Measurements from ENCODE around the gene PIP4K2C. TPM values are rescaled to one million over a fixed set of nuclear protein-coding genes. Genes with fewer than 3 reads are reported as not detected.

PIP4K2C gene
- total and polyA plus RNA-seq, 2 of the 4 experiments (the other 2 are of a cell fraction), result 12.5 to 23.1 TPM

GRCh38 chr12:57600395-57600794, 9.4 kb downstream of the PIP4K2C start:
- no peak overlapping the region for H3K4ac ChIP-seq (ENCODE audit: low read depth, low read length)
- H3K4me3 ChIP-seq (ENCODE audit: insufficient read depth, low read depth, low read length), result no peak overlapping the region
- H3K9me3 ChIP-seq (ENCODE audit: control insufficient read depth, insufficient read depth, low read length), result no peaks in the 10 kb centered on the region
- peaks cover 5 to 11% of the 10 kb centered on the region in 2 experiments; a peak in 2 of 4 replicates for H3K79me1 ChIP-seq (ENCODE audit: low read depth in 1 of 2, low read length in 2 of 2)
- H2BK15ac ChIP-seq (ENCODE audit: low read depth, low read length), result no peak overlapping the region
- no peak for ATAC-seq (ENCODE audit: low read depth)
- no peak overlapping the region for H3K56ac ChIP-seq (ENCODE audit: extremely low read depth, insufficient read depth, low read length)
- no peak overlapping the region for H3K27ac ChIP-seq (ENCODE audit: insufficient read depth, low read length)
- H3K23ac ChIP-seq (ENCODE audit: low read depth, low read length), result no peak overlapping the region
- no peak overlapping the region for H2BK120ac ChIP-seq (ENCODE audit: low read depth, low read length)
- no peak overlapping the region for H3K14ac ChIP-seq (replicated peaks; ENCODE audit: low read depth, low read length)
- no peak overlapping the region for H3K18ac ChIP-seq (ENCODE audit: low read depth, low read length)
- WGBS, 2 experiments (ENCODE audit: extremely low coverage in 2 of 2, insufficient read length in 1 of 2), result no CpG with 5 or more reads among the region's 2 CpGs
- no peak overlapping the region for H3K9ac ChIP-seq (ENCODE audit: low read depth, low read length)
- DNase-seq, result no peak
- no peak overlapping the region for H2BK5ac ChIP-seq (ENCODE audit: low read depth, low read length, poor library complexity, severe bottlenecking)
- no peak overlapping the region for H3K4me2 ChIP-seq (ENCODE audit: low read depth, low read length)
- H3K36me3 ChIP-seq (ENCODE audit: control insufficient read depth, insufficient read depth, low read length), result peaks cover 18% of the 10 kb centered on the region
- H4K5ac ChIP-seq (ENCODE audit: low read depth, low read length), result no peak overlapping the region
- BruUV-seq (replicated peaks), result no TSS peak
- no peak overlapping the region for H4K8ac ChIP-seq (ENCODE audit: low read depth in 2 of 2, low read length in 2 of 2)
- ChIA-PET POLR2A (ENCODE audit: unreplicated experiment) (interaction anchor here (1.1 kb wide), 1 partner anchor 11 kb away, joined by 3 read pairs; the partner anchor contains the start of gene ARHGEF25), CTCF (interaction anchor here (0.7 to 0.8 kb wide), 2 partner anchors 9 to 33 kb away, joined by 3 read pairs; partner anchors contain the start of gene B4GALNT1)
- H2AK9ac ChIP-seq (replicated peaks; ENCODE audit: low read depth, low read length, poor library complexity), result no peak overlapping the region
- no peak overlapping the region for H2AFZ ChIP-seq (replicated peaks; ENCODE audit: low read length, poor library complexity)
- TF ChIP-seq MAZ (IDR thresholded peaks at IDR 0.05; ENCODE audit: borderline replicate concordance, low read depth, low read length) (no peak), CEBPB (IDR thresholded peaks at IDR 0.05; ENCODE audit: low read depth, low read length) (no peak), CTCF (conservative IDR thresholded peaks at IDR 0.05; ENCODE audit: low read depth, low read length) (no peak), POLR2A (IDR thresholded peaks at IDR 0.05; ENCODE audit: low read depth, low read length) (no peak), RFX5 (IDR thresholded peaks at IDR 0.05; ENCODE audit: low read depth, low read length) (no peak), FOS (IDR thresholded peaks at IDR 0.05; ENCODE audit: low read depth, low read length) (no peak), RAD21 (IDR thresholded peaks at IDR 0.05; ENCODE audit: low read length) (no peak), MAFK (IDR thresholded peaks at IDR 0.05; ENCODE audit: low read depth, low read length) (no peak), BHLHE40 (IDR thresholded peaks at IDR 0.05; ENCODE audit: low read depth, low read length) (no peak)
- TF ChIP-seq, protein P1, sequence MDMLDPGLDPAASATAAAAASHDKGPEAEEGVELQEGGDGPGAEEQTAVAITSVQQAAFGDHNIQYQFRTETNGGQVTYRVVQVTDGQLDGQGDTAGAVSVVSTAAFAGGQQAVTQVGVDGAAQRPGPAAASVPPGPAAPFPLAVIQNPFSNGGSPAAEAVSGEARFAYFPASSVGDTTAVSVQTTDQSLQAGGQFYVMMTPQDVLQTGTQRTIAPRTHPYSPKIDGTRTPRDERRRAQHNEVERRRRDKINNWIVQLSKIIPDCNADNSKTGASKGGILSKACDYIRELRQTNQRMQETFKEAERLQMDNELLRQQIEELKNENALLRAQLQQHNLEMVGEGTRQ (IDR thresholded peaks at IDR 0.05; ENCODE audit: low read depth, low read length), result no peak
- no peaks in the 10 kb centered on the region for H3K27me3 ChIP-seq (ENCODE audit: control insufficient read depth, insufficient read depth, low read length)
- peaks cover 10% of the 10 kb centered on the region; the same call in 1 of the 2 replicates for H3K9me1 ChIP-seq (ENCODE audit: insufficient read depth, low read length)
- intact Hi-C loops (cut with micrococcal nuclease) (no loop called here), in situ Hi-C loops (cut with MboI; ENCODE audit: low sequenced_read_pairs) (no loop called here), dilution Hi-C loops (cut with HindIII; ENCODE audit: low sequenced_read_pairs, unreplicated experiment) (no loop called here)
- H3K4me1 ChIP-seq (ENCODE audit: control insufficient read depth, insufficient read depth, low read length), result peaks cover 9% of the 10 kb centered on the region
- H2BK20ac ChIP-seq (ENCODE audit: low read depth, low read length), result no peak overlapping the region
- no peaks in the 10 kb centered on the region for H4K20me1 ChIP-seq (ENCODE audit: insufficient read depth, low read length)
- H4K91ac ChIP-seq (ENCODE audit: insufficient read depth, low read depth, low read length), result no peak overlapping the region
- H2AK5ac ChIP-seq (ENCODE audit: low read depth, low read length), result no peak overlapping the region

All from IMR-90 (cell line).